ENCODE data around the gene KIAA0319L.

KIAA0319L gene

DNA sequence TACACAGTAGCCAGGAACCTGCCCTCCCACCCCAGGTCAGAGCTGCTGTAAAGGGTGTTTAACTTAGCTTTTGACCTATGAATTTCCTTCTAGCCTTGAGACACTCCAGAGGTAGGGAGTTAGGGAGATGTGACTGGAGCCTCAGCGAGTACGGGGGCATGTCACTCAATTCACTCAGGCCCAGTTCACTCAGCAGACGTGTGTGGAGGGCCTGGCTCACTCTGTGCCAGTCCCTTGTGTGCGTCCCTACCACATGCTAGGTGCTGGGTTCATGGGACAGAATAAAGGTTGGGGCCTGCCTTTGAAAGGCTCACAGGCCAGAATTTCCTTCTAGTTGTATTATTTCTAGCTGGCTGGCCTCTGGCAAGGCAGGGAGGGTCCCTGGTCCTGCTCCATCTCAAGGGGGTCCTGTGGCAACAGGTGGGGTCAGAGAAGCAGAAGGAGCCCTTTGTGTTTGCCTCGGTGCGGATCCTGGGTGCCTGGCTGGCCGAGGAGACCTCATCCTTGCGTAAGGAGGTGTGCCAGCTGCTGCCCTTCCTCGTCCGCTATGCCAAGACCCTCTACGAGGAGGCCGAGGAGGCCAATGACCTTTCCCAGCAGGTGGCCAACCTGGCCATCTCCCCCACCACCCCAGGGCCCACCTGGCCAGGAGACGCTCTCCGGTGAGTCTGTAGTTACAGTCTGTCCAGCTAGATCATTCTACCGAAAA lies 4.9 kb upstream of the KIAA0319L start:
- DNase-seq (ENCODE audit: low read depth), result no peak

DNA sequence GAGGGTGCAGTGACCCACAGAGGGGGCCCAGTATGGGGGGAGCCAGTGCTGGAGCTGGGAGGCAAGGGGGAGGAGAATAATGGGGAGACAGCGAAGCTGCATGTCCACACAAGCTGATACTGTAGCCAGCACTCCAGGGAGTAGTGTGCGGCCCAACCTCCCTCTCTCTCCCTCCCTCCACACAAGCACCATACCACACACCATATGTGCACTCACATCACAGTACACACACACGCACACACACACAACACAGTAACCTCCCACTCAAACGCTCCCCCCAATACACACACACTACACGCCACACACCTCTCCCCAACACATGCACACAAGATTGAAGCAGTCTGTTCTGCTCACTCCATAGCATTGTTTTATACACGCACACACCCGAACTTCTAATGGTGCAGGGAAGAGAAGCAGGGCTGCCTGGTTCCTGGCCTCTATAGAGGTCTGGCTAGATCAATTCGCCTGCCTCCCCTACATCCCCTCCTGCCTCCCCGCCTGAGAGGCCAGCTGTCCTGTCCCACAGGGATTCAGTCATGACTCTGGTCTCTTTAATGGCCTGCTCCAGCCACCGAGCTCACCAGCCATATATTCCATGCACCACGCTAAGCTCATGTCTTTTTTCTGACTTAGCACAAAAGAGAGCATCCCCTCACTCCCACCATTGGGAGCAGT lies 4.2 kb upstream of the KIAA0319L start:
- DNase-seq (ENCODE audit: low read depth), result no peak

DNA sequence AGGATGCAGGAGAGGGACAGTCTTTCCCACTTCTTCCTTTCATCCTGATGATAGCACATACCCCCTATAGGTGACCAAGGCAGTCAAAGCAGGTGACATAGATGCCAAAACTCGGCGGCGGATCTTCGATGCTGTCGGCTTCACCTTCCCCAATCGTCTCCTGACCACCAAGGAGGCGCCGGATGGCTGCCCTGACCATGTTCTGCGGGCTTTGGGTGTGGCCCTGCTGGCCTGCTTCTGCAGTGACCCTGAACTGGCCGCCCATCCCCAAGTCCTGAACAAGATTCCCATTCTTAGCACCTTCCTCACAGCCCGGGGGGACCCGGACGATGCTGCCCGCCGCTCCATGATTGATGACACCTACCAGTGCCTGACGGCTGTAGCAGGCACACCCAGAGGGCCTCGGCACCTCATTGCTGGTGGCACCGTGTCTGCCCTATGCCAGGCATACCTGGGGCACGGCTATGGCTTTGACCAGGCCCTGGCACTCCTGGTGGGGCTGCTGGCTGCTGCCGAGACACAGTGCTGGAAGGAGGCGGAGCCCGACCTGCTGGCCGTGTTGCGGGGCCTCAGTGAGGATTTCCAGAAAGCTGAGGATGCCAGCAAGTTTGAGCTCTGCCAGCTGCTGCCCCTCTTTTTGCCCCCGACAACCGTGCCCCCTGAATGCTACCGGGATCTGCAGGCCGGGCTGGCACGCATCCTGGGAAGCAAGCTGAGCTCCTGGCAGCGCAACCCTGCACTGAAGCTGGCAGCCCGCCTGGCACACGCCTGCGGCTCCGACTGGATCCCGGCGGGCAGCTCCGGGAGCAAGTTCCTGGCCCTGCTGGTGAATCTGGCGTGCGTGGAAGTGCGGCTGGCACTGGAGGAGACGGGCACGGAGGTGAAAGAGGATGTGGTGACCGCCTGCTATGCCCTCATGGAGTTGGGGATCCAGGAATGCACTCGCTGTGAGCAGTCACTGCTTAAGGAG lies 3.3 kb upstream of the KIAA0319L start:
- DNase-seq (ENCODE audit: low read depth), result no peak

DNA sequence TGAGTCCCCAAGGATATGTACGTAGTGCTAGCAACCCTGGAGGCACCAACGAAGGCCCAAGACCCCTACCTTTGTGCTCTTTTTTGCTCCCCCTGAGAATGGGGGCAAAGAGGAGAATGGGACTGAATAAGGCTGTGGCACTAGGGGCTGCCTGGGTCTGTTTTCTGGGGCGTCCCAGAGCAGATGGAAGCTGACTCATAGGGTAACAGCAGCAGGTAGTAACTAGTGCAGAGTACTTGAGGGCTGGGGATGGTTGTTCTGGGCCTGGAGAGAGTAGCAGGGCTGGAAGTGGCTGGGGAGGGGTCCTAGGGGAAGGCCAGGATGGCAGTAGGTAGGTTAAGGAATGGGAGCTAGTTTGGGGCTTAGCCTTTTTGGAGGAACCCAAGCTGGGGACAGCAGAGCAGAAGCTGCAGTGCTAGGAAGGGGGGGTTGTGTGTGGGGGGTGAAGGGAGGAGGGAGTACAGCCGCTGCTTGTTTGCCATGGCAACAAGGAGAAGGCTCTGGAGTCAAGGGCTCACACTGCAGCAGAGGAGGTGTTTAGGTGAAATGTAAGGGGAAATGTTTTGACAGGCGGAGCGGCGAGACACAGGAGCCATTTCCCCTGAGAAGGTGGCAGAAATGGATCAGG lies 2.2 kb upstream of the KIAA0319L start:
- DNase-seq (ENCODE audit: low read depth), result no peak

DNA sequence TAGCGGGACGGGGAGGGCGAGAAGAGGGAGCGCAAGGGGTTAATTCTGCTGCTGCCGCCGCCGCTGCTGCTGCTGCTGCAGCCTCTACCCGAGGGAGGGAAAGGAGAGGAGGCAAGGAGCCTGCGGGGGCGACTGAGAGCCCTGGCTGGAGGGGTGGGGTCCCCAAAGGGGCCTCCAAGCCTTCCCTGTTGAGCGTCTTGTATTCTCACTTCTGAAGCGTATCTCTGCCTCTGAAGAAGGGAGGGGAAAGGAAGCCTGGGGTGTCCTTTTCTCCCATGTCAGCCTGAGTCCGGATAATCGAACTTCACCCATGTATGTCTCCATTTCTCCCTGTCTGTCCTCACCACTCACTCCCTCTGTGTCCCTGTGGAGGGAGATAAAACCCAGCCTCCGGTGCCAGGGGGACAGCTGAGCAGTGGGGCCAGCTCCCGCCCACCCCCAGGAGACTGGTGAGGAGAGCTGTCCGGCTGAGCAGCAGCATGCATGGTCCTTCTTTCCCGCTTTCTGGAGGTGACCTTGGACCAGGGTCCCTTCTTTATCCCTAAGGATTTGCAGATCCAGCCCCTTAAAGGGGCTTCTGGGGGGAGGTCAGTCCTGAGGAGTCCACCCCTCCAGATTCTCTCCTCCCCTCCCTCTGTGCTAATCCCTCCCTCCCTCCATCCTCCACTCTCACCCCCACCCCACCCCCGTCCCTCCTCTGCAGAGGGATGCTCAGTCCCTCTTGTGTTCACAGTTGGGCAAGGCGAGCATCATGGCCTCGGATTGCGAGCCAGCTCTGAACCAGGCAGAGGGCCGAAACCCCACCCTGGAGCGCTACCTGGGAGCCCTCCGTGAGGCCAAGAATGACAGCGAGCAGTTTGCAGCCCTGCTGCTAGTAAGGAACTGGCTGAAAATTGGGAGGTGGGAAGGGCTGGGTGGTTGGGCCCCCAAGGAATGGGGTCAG lies 1.4 kb upstream of the KIAA0319L start:
- DNase-seq (ENCODE audit: low read depth), result no peak

DNA sequence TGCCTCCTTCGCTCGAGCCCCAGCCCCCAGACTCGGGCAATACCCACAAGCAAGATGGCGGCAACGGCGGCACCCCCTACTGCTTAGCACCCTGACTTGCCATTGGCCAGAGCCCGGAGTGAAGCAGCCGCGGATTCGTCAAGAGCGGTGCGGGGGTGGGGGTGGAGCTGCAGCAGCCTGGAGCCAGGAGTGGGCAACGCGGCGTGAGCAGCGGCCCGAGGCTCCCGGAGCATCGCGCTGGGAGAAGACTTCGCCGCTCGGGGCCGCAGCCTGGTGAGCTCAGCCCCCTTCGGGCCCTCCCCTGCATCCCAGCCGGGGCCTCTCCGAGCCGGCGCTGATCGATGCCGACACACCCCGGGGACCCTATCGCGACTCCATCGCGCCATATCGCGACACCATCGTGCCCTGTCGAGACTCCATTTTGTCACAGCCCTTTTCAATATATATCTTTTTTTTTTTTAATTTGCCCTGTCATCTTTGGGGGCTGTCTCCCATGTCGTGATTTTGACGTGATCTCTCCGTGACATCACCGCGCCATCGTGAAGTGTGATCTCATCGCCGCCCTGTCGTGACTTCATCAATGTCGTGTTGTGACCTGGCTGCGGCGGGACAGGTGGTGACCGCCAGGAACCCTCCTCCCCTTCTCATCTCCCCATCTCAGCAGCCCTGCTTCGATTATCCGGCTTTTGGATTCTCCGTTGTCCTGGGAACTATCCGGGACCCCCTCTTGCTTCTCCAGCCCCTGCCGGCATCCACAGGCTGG lies 589 bp upstream of the KIAA0319L start, which contains the start of gene NCDN:
Gene NCDN, plus strand, starts transcription at position 189 of the 763 bp plus-strand sequence. Its CDS starts 392 bp downstream, at position 581.
- peak; percentile 93 for DNase-seq (ENCODE audit: low read depth)

DNA sequence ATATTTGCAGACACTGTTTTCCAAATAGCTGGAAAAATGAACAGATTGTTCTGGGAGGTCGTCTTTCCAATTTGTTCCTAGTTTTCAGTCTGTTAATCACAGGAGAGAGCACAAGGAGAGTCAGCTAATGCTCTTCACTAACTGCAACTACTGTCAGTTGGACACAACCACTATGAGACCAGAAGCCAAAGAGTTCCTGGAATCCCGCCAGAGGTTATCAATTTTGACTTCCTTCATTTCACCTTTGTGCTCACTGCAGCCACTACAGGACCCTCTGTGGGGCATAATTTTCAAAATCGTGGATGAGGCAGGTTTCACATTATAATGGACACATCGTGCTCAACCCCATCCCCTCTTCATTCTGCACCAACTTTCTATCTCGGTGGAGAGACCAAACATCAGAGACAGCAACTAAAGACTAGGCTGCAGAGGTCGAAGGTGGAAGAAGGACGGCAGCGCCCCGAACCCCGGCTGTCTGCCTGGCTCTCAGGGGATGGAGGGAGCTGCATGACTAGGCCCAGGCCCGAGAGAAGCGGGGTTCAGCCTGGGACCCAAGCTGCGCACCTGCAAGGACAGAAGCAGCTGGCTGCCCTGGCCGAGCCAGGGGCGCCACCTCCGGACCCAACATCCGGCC lies 602 bp downstream of the KIAA0319L start:
- DNase-seq (ENCODE audit: low read depth), result no peak

DNA sequence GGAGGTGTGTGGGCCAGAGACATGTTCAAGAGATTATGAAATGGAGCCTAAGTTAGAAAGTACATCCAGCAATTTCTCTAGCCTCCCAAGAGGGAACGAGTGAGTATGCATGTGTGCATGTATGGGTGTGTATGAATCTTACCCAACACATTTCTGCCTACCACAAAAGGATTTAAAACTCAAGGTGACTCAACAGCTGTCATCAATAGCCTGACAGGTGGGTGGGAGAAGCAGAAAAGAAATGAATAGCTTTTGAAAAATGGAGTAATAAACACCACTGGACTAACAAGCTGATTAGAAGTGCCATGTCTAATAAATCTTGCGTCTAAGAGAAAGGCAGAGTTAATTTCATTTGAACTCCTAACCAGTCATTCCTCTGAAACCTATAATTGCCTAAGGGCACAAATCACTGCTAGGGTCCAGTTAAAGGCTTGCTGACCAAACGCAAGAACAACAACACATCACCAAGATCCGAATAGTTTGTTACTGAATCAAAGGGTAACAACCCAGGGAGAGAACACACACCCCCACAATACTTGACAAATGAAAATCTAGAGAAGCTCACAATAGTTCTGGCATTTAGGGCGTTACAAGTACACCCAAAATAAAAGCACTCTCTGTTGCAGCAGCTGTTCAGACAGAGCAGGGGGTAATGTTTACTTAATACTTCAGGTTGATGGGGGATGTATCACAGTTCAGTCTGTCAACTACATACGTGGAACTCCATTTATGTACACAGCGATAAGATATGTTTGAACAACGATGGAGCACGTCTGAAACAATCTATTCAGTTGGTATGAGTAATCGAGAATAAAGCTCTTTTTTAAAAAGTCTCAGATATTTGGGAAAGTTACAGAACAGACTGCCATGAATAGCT lies 1.4 kb downstream of the KIAA0319L start:
- DNase-seq (ENCODE audit: low read depth), result peak; percentile 30

DNA sequence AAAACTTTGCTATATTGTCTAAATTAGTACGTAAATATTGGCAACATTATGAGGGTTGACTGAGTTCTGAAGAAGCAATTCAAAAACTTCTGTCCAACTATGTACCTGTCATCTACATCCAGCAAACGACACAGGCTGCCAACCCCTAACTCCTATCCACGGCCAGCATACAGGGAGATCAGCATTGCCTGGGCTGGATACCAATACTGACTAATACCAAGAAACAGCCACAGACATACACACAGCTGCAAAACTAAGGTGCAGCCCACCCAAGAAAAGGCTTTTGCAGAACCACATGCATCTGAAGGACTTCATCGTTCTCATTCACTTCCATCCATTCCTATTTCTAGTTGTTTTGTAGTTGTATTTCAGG lies 2.0 kb downstream of the KIAA0319L start:
- DNase-seq (ENCODE audit: low read depth), result no peak

DNA sequence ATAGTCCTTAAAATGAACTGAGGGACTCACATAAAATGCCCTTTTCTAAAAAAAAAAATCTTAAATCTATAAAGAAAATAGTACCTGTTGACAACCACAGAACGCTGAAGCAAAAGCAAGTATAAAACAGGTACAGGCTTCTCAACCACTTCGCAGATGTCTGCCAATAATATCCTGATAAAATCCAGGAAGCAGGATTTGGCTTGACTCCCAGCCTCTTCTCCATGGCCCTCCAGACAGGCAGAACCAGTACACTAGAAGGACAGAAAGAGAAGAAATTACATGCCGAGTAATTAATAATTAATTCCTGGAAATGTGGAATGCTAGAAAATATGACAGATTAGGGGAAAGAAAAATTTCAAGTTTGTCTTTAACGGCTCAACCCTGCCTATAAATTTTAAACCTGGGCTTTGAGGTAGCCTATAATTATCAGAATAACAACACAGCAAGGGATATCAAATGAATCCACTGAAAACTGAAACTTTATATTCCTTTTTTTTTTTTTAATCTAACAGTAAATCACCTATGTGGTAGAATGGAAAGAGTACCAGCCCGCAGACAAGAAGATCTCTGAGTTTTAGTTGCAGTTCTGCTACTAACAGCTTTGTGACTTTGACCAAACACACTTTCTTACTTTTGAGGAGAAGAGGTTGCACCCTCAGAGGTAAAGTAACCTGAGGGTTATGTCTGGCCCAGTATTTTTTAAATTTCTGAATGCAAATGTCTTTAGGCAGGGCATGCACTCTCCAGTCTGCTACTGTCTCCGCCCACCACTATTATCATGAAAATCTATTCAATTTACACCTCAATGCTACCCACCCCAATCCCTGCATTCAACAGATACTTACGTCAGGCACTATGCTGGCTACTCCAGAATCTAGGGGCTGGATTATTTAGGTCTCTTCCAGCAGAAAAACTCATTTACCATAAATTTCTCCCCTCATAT lies 2.7 kb downstream of the KIAA0319L start:
- DNase-seq (ENCODE audit: low read depth), result no peak

DNA sequence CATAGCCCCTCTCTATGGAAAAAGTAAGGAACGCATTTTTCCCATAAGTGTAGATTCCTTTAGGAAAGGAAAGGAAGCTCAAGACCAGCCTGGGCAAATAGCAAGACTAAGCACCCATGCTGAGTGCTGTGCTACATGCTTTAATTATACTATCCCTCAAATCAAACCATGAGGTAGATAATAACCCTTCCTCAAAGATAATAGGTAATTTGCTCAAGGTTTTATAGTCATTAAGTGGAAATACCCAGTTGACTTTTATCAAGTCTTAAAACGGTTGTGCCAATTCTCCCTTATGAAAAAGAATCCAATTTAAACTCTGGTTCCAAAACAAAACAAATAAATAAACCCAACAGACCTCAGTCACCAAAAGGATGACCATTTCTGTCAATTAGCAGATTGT lies 3.4 kb downstream of the KIAA0319L start:
- no peak for DNase-seq (ENCODE audit: low read depth)

DNA sequence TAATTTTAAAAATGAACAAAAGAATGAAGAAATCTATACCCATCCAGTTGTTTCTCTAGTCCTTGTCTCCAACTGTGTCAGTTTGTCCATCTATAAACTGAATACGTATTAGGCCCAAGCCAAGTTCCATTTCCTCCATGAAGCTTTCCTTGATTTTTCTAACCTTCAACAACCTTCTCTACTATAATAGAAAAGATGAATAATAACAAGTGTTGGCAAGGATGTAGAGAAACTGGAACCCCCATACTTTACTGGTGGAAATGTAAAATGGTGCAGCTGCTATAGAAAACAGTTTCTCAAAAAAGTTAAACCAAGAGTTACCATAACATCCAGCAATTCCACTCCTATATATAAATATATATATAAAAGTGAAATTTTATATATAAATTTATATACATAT lies 10.6 kb downstream of the KIAA0319L start:
- DNase-seq (ENCODE audit: low read depth), result no peak

DNA sequence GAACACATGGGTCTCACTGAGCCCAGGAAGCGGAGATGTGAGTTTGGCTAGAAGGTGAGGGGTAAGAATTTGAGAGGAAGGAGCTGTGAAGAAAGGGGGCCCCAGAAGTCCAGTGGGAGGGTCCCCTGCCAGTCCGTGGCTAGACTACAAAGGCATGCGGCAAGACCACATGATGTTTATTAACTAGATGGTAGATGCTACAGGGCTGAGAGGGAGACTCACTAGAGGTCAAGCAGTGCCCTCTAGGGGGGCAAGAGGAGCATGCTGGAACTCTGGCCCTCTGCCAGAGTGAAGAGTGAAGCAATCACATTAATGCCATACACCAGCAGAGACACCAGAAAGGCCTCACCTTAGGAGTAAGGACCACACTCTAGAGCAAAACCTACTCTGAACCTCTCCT lies 12.2 kb downstream of the KIAA0319L start:
- no peak for DNase-seq (ENCODE audit: low read depth)

DNA sequence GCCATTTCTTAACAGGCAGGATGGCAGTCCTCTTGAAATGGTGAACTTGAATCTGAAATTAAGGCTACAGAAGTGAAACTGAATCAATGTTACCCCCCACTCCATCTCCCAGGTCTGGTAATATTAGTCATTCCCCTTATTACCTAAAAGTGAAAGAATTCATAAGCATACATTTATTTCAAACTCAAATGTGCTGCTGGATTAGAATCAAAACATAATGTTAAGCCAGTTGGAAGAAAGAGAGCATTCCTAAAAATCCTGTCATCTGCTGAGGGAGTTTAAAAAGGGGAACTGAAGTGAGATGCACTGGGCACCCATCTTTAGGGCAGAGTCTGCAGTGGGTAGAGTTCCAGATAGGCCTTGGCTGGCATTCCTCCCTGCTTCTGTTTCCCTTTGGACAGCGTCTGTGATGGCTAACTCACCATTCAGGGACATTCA lies 17.4 kb downstream of the KIAA0319L start:
- DNase-seq (ENCODE audit: low read depth), result no peak

DNA sequence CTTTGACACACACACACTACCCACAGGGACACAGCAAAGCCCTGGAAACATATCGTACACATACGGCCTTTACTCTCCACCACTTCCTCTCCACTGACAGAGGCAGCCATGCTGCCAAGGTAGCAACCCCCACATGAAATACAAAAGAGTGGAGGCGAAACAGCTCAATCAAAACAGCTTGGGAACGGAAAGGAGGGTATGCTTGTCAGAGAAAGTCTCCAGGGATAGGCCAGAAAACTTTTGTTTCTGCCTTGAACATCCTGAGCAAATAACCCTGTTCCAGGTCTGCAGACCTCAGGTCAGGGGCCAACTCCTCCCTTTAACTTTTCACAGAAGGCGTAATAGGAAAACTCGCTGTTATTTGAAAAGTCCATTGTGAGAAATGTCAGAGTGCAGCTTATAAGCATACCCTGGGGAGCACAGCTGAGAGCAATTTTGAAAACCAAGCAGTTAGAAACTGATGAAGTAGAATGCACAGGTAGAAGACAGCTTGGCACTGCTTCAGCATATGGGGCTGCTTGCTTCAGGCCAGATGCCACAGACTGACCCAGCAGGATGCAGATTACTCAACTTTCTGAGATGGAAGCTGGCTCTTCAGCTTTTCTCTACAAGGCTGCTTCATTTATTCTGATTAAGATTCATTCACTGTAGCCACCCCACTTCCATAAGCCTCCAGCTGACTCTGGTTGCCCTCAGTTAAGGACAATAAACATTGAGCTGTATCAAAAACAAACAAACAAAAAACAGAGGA lies 18.0 kb downstream of the KIAA0319L start:
- DNase-seq (ENCODE audit: low read depth), result no peak

DNA sequence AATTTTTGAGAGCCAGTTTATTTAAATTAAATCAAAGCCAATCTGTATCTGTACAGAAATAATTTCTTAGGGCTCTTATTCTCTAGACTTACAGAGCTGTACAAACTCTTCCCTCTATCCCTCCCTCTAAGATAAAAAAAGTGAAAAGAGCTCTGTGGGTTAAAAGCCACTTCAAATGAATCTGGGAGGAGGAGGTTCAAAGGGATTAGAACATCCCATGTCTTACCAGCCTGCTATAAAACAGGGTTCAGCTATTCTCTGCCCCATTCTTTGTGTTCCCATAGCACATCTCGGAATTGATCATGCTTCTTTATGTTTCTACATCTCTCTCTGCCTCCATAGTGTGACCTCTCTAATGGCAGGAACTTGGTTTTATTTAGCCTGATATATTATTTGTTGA lies 19.4 kb downstream of the KIAA0319L start:
- no peak for DNase-seq (ENCODE audit: low read depth)
